Astrocyte (in vitro differentiated cells and primary cell): ENCODE data around the gene CLOCK. TPM values are rescaled to one million over a fixed set of nuclear protein-coding genes. Genes with fewer than 3 reads are reported as not detected.
A peak's percentile ranks its signal among the peaks of the same experiment; 100 is the strongest.

Experiments
- DNase-seq: peaks from one replicate; pipeline ENCODE4 v3.0.0-alpha.2; 2010; ENCODE audit warnings: low read depth
- FAIRE-seq: peaks from 2 replicates; lab custom pipeline; 2011; peaks lifted over from hg19 to GRCh38; lab: Jason Lieb, UNC
- H2AFZ ChIP-seq: 2 replicates; pipeline ENCODE4 v1.6.0; 2012; ENCODE audit warnings: low read depth, low read length, inconsistent platforms
- H3K27ac ChIP-seq: 2 replicates; pipeline ENCODE4 v1.5.1; 2011; ENCODE audit warnings: low read depth, low read length, inconsistent platforms
- H3K27me3 ChIP-seq: 2 replicates; pipeline ENCODE4 v1.6.0; 2011; ENCODE audit warnings: low read length, inconsistent platforms; ENCODE audit not compliant: insufficient read depth
- H3K36me3 ChIP-seq: 2 replicates; pipeline ENCODE4 v1.5.1; 2011; ENCODE audit warnings: low read length, inconsistent platforms; ENCODE audit not compliant: insufficient read depth
- H3K4me1 ChIP-seq: 2 replicates; pipeline ENCODE4 v1.5.1; 2011; ENCODE audit warnings: low read length, inconsistent platforms; ENCODE audit not compliant: insufficient read depth
- H3K4me2 ChIP-seq: 2 replicates; pipeline ENCODE4 v1.6.0; 2012; ENCODE audit warnings: low read length, inconsistent platforms
- H3K4me3 ChIP-seq: 2 replicates; pipeline ENCODE4 v1.5.1; 2011; ENCODE audit warnings: low read depth, mild to moderate bottlenecking, low read length, inconsistent platforms; ENCODE audit not compliant: insufficient read depth
- H3K79me2 ChIP-seq: 2 replicates; pipeline ENCODE4 v1.6.0; 2012; ENCODE audit warnings: mild to moderate bottlenecking, low read length, inconsistent platforms; ENCODE audit not compliant: insufficient read depth
- H3K9ac ChIP-seq: 2 replicates; pipeline ENCODE4 v1.6.0; 2012; ENCODE audit warnings: mild to moderate bottlenecking, low read length, inconsistent platforms
- H3K9me3 ChIP-seq: 2 replicates; pipeline ENCODE4 v1.5.1; 2012; ENCODE audit warnings: low read depth, mild to moderate bottlenecking, low read length, inconsistent platforms; ENCODE audit not compliant: insufficient read depth
- H4K20me1 ChIP-seq: 2 replicates; pipeline ENCODE4 v1.6.0; 2012; ENCODE audit warnings: low read length, inconsistent platforms; ENCODE audit not compliant: insufficient read depth
- H3K27ac Mint-ChIP-seq: one replicate; pipeline ENCODE4 v1.8.0; 2021; ENCODE audit warnings: mild to moderate bottlenecking, mixed read lengths; ENCODE audit not compliant: unreplicated experiment
- H3K27me3 Mint-ChIP-seq: one replicate; pipeline ENCODE4 v1.8.0; 2021; ENCODE audit warnings: low read depth, mixed read lengths; ENCODE audit not compliant: unreplicated experiment
- H3K36me3 Mint-ChIP-seq: one replicate; pipeline ENCODE4 v1.8.0; 2021; ENCODE audit warnings: low read depth, mixed read lengths; ENCODE audit not compliant: unreplicated experiment
- H3K4me1 Mint-ChIP-seq: one replicate; pipeline ENCODE4 v1.8.0; 2021; ENCODE audit warnings: low read depth, mixed read lengths; ENCODE audit not compliant: unreplicated experiment
- H3K4me3 Mint-ChIP-seq: one replicate; pipeline ENCODE4 v1.8.0; 2021; ENCODE audit warnings: mild to moderate bottlenecking, moderate library complexity, mixed read lengths; ENCODE audit not compliant: unreplicated experiment
- H3K9me3 Mint-ChIP-seq: one replicate; pipeline ENCODE4 v1.8.0; 2021; ENCODE audit warnings: mild to moderate bottlenecking, mixed read lengths; ENCODE audit not compliant: unreplicated experiment
- EZH2 ChIP-seq: IDR thresholded peaks from 2 replicates; pipeline ENCODE4 v1.6.1; 2012; ENCODE audit warnings: mild to moderate bottlenecking, low read length, inconsistent platforms; ENCODE audit not compliant: insufficient read depth
- total RNA-seq: library from RNA; stranded (reverse); gene quantifications from 2 replicates; pipeline ENCODE4 v1.2.1, GENCODE V29; 2021
- TF ChIP-seq, protein P1 (sequence below): IDR thresholded peaks from 2 replicates; pipeline ENCODE4 v1.5.1; 2011; ENCODE audit warnings: low read depth, mild to moderate bottlenecking, inconsistent platforms, low read length, moderate library complexity; ENCODE audit not compliant: insufficient read depth

Gene CLOCK
- total RNA-seq, 1 donor from 2014 or later, result 20.4 TPM

DNA sequence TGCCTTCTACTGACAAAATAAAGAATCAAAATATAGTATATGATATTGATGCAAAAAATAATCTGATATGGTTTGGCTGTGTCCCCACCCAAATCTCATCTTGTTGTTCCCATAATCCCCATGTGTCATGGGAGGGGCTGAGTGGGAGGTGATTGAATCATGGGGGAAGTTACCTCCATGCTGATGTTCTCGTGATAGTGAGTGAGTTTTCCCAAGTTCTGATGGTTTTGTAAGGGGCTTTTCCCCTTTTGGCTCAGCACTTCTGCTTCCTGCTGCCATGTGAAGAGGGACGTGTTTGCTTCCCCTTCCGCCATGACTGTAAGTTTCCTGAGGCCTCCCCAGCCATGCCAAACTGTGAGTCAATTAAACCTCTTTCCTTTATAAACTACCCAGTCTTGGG is 80.7 kb downstream of the CLOCK start:
- no peak overlapping the region for H3K4me2 ChIP-seq
- H3K79me2 ChIP-seq, result no peaks in the 10 kb centered on the region
- H3K27ac ChIP-seq, result no peak overlapping the region
- no peaks in the 10 kb centered on the region for H3K9me3 ChIP-seq
- H3K27me3 ChIP-seq, result no peaks in the 10 kb centered on the region
- H2AFZ ChIP-seq, result no peak overlapping the region
- H3K36me3 ChIP-seq, result peaks cover 4% of the 10 kb centered on the region
- no peak overlapping the region for H3K9ac ChIP-seq
- H3K27me3 Mint-ChIP-seq, result no peaks in the 10 kb centered on the region
- DNase-seq, result no peak
- no peaks in the 10 kb centered on the region for H3K4me1 ChIP-seq
- H3K4me3 Mint-ChIP-seq, result no peak overlapping the region
- no peaks in the 10 kb centered on the region for H3K9me3 Mint-ChIP-seq
- H3K4me1 Mint-ChIP-seq, result peaks cover 4% of the 10 kb centered on the region
- H3K36me3 Mint-ChIP-seq, result peaks cover 12% of the 10 kb centered on the region
- no peaks in the 10 kb centered on the region for H4K20me1 ChIP-seq
- no peak for FAIRE-seq
- TF ChIP-seq EZH2, result no peak
- TF ChIP-seq, protein P1, sequence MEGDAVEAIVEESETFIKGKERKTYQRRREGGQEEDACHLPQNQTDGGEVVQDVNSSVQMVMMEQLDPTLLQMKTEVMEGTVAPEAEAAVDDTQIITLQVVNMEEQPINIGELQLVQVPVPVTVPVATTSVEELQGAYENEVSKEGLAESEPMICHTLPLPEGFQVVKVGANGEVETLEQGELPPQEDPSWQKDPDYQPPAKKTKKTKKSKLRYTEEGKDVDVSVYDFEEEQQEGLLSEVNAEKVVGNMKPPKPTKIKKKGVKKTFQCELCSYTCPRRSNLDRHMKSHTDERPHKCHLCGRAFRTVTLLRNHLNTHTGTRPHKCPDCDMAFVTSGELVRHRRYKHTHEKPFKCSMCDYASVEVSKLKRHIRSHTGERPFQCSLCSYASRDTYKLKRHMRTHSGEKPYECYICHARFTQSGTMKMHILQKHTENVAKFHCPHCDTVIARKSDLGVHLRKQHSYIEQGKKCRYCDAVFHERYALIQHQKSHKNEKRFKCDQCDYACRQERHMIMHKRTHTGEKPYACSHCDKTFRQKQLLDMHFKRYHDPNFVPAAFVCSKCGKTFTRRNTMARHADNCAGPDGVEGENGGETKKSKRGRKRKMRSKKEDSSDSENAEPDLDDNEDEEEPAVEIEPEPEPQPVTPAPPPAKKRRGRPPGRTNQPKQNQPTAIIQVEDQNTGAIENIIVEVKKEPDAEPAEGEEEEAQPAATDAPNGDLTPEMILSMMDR, result no peak
- no peak overlapping the region for H3K27ac Mint-ChIP-seq
- H3K4me3 ChIP-seq, result no peak overlapping the region

DNA sequence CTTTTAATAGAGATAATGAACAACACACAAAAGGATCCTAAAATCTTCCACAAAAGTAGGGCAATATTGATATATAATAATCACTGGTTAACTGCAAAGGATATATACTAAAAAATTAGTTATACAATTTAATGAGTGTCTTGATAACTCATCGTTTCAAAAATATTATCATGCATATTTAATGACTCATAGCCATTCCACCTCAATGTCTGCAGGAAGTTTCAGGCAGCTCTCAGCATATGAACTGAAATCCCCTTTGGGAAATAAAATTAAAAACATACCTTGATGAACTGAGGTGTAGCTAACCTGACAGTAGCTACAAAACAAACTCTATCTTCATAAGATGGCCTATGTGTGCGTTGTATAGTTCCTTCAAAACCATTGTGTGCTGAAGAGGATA is 88.1 kb downstream of the CLOCK start:
- H3K9me3 Mint-ChIP-seq, result no peaks in the 10 kb centered on the region
- FAIRE-seq (no peak), DNase-seq (no peak)
- H3K79me2 ChIP-seq, result no peaks in the 10 kb centered on the region
- no peak overlapping the region for H3K4me3 Mint-ChIP-seq
- no peaks in the 10 kb centered on the region for H3K4me1 Mint-ChIP-seq
- no peaks in the 10 kb centered on the region for H4K20me1 ChIP-seq
- no peak overlapping the region for H2AFZ ChIP-seq
- H3K9ac ChIP-seq, result no peak overlapping the region
- peak overlapping the region; percentile 40 for H3K27ac ChIP-seq
- H3K9me3 ChIP-seq, result no peaks in the 10 kb centered on the region
- H3K4me2 ChIP-seq, result peak overlapping the region; percentile 62
- no peak overlapping the region for H3K4me3 ChIP-seq
- H3K36me3 Mint-ChIP-seq, result peaks cover 8% of the 10 kb centered on the region
- no peak overlapping the region for H3K27ac Mint-ChIP-seq
- peaks cover 4% of the 10 kb centered on the region for H3K4me1 ChIP-seq
- H3K27me3 ChIP-seq, result no peaks in the 10 kb centered on the region
- no peaks in the 10 kb centered on the region for H3K27me3 Mint-ChIP-seq
- H3K36me3 ChIP-seq, result peaks cover 2% of the 10 kb centered on the region
- TF ChIP-seq EZH2, result no peak
- TF ChIP-seq, protein P1, result no peak

DNA sequence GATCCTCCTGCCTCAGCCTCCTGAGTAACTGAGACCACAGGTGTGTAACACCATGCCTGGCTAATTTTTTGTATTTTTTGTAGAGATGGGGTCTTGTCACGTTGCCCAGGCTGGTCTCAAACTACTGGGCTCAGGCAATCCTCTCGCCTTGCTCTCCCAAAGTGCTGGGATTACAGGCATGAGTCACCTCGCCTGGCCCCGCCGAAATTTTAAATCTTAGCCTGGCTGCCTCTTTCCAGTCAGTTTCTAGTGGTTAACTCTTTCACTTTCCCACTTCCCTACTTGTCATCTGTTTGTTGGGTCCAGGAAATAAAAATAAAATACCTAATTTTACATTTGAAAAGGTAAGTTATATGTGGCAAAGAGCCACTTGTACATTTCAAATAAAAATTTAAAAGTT is 88.5 kb downstream of the CLOCK start:
- peaks cover 2% of the 10 kb centered on the region for H3K36me3 ChIP-seq
- peak; percentile 30 for DNase-seq
- TF ChIP-seq EZH2, result no peak
- TF ChIP-seq, protein P1, result no peak
- peaks cover 4% of the 10 kb centered on the region for H3K4me1 ChIP-seq
- H3K27ac Mint-ChIP-seq, result no peak overlapping the region
- no peak overlapping the region for H3K4me3 ChIP-seq
- H3K4me1 Mint-ChIP-seq, result no peaks in the 10 kb centered on the region
- peak overlapping the region; percentile 62 for H3K4me2 ChIP-seq
- no peaks in the 10 kb centered on the region for H4K20me1 ChIP-seq
- no peak for FAIRE-seq
- H3K9me3 Mint-ChIP-seq, result no peaks in the 10 kb centered on the region
- no peak overlapping the region for H3K4me3 Mint-ChIP-seq
- H3K79me2 ChIP-seq, result no peaks in the 10 kb centered on the region
- H3K9me3 ChIP-seq, result no peaks in the 10 kb centered on the region
- H3K27me3 ChIP-seq, result no peaks in the 10 kb centered on the region
- H3K9ac ChIP-seq, result no peak overlapping the region
- peaks cover 8% of the 10 kb centered on the region for H3K36me3 Mint-ChIP-seq
- no peak overlapping the region for H2AFZ ChIP-seq
- no peaks in the 10 kb centered on the region for H3K27me3 Mint-ChIP-seq
- H3K27ac ChIP-seq, result peak overlapping the region; percentile 40
